Subcutaneous adipose tissue (tissue), 4 donors: Measurements from ENCODE around the gene CCDC141. TPM values are rescaled to one million over a fixed set of nuclear protein-coding genes. Genes with fewer than 3 reads are reported as not detected.

Source experiments
- CTCF ChIP-seq: fragments of 450-650 bp; IDR thresholded peaks from one replicate; pipeline ENCODE4 v1.5.1; 2016; ENCODE audit warnings: low read depth, mild to moderate bottlenecking, control low read depth, antibody characterized with exemption, moderate library complexity
- total RNA-seq, 4 donors: library from RNA; depleted of rRNA; stranded (reverse); fragments of >200 nt; gene quantifications; one replicate each; pipeline ENCODE4 v1.1.0, GENCODE V29; 2016

The CCDC141 gene
- total RNA-seq, 4 donors from 2014 or later, result 5.4 to 26.4 (median 16.7) TPM

- no peak for TF ChIP-seq CTCF
Observed at GRCh38 chr2:178933493-178933892, 116.4 kb downstream of the CCDC141 start.

GRCh38 chr2:178928077-178928476 is 121.9 kb downstream of the CCDC141 start:
- TF ChIP-seq CTCF, result no peak

- no peak for TF ChIP-seq CTCF
Observed at GRCh38 chr2:178927173-178927572, 122.8 kb downstream of the CCDC141 start.

GRCh38 chr2:178924817-178925216 is 125.1 kb downstream of the CCDC141 start:
- TF ChIP-seq CTCF, result no peak

- no peak for TF ChIP-seq CTCF
Observed at GRCh38 chr2:178923546-178923945, 126.4 kb downstream of the CCDC141 start.

GRCh38 chr2:178920916-178921513 is 128.9 kb downstream of the CCDC141 start:
- TF ChIP-seq CTCF, result no peak

- no peak for TF ChIP-seq CTCF
Observed at GRCh38 chr2:178917555-178917954, 132.4 kb downstream of the CCDC141 start.
